RCC 7860 (cell line): ENCODE data around the gene RIPK3.

Source experiments
- DNase-seq: peaks from one replicate; pipeline ENCODE4 v3.0.0-alpha.2; 2015; ENCODE audit warnings: low spot score
- FAIRE-seq: peaks from 2 replicates; lab custom pipeline; 2012; peaks lifted over from hg19 to GRCh38; lab: Jason Lieb, UNC

Gene RIPK3

GRCh38 chr14:24325041-24325530 lies 14.7 kb downstream of the RIPK3 start:
- no peak for FAIRE-seq

DNA sequence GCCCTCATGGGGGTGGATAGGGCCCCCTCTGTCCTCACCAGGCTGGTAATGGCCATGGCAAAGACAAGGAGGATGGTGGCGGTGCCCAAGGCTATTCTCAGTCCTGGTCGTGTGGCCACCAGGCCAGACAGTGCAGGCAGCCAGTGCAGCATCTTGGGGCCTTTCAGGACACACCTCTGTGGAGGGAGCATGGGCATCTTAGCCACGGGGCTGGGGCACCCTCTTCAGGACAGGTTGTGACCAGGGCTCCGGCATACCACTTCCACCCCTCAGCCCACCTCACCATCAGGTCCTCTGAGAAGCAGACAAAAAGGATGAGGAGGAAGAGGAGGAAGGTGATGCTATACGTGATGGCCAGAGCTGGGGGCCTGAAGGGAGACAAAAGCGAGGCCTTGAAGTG lies 15.8 kb downstream of the RIPK3 start:
- no peak for FAIRE-seq
- DNase-seq = no peak

More at GRCh38 chr14:24325041-24325530, 14.7 kb downstream of the RIPK3 start:
- no peak for DNase-seq

DNA sequence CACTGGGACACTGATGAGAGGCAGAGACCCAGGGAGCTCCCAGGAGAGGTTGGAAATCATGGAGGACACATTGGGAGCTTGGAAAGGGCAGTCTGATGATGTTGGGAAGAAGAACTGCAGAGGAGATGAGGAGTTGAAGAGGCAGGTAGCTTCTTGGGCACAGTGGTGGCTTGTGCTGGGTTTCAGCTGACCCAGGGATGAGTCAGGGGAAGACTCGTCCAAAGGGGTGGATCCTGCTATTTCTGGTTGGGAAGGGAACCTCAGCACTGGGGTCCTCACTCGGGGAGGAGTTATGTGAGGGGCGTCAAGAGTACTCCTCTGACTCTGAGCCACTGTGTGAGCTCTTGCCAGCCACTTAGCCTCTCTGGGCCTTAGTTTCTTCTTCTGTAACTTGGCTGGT lies 16.4 kb downstream of the RIPK3 start:
- DNase-seq (no peak), FAIRE-seq (no peak)

- no peak for FAIRE-seq
- no peak for DNase-seq
Observed at GRCh38 chr14:24322672-24323071, 17.1 kb downstream of the RIPK3 start.

GRCh38 chr14:24321212-24321975 lies 18.4 kb downstream of the RIPK3 start:
- DNase-seq = no peak

DNA sequence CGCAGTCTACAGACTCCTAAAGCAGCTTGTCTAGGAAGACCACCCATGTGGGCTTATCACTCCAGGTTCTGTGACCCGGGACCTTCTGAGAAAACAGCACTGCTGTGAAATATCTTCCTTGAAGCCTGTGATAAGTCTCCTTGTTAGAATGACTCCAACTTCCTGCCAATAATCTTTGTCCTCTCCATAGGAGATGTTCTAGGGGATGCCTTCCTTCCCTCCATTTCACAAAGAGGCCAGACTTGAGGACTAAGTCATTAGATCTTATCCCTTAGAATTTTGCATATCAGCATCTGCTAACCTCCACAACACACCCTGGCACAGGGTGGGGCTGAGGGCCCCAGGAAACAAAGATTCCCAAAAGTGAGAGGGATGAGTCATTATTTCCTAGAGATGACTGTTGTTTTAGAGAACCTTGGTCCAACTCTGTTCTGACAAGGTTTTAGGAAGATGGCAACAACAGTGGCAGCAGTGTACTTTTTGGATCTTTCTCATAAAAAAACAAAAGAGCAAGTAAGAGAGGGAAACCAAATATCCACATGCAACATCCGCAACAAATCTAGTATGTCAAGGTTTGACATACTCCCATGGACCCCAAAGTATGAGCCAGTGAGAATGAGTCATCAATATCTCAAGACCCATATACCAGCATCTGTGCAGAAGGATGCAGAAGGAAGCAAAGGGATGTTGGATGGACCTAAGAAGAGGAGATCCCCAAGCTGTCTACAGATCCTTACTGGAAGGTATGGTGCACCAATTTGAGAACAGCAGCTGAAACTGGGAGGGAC lies 22.5 kb downstream of the RIPK3 start:
- FAIRE-seq (no peak), DNase-seq (no peak)

More at GRCh38 chr14:24321212-24321975, 18.4 kb downstream of the RIPK3 start:
- FAIRE-seq = no peak

DNA sequence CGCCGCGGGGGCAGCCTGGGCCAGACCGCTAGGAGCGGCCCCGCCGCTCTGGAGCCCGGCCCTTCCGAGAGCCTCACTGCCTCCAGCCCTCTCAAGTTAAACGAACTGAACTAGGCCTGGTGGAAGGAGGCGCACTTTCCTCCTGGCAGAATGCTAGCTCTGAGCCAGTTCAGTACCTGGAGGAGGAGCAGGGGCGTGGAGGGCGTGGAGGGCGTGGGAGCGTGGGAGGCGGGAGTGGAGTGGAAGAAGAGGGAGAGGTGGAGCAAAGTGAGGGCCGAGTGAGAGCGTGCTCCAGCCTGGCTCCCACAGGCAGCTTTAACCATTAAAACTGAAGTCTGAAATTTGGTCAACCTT lies 23.2 kb downstream of the RIPK3 start:
- FAIRE-seq = no peak
- no peak for DNase-seq

GRCh38 chr14:24315807-24316596 lies 23.8 kb downstream of the RIPK3 start:
- FAIRE-seq (no peak), DNase-seq (no peak)

GRCh38 chr14:24315243-24315806 lies 24.5 kb downstream of the RIPK3 start:
- FAIRE-seq (no peak), DNase-seq (no peak)

DNA sequence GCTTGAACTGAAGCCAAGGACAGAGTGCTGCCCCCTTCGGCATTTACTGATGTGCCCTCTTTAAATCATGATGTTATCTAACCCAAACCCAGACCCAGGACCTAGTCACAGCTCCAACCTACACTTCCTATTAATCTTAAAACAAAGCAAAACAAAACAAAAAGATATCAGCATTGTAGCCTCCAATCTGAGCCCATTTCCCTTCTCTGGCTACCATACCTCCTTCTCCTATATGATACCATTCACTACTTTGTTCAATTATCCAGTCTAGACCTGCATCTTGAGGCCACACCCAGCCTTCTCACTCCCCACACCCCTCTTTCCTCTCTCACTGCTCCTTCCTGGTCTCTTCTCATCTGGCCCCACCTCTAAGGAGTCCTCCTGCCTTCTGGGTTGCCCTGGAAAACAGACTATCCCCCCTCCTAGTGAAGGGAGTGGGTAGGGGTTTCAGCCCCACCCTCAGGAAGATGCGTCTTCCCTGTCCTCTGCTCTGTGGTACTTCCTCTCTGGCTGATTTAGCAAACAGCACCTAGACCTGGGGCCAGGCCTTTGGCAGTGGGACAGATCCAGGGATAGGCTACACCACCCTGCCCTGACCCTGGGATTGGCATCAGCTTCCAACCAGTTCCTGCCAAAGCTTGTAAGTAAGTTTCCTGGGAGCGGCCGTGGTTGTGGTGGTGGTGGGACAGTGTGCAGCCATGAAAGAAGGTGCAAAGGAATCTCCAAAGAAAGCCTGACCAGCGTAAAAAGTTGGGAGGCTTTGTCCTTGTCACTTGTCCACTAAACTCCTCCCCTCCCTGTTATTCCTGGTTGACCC lies 25.2 kb downstream of the RIPK3 start:
- FAIRE-seq = no peak
- DNase-seq = no peak

DNA sequence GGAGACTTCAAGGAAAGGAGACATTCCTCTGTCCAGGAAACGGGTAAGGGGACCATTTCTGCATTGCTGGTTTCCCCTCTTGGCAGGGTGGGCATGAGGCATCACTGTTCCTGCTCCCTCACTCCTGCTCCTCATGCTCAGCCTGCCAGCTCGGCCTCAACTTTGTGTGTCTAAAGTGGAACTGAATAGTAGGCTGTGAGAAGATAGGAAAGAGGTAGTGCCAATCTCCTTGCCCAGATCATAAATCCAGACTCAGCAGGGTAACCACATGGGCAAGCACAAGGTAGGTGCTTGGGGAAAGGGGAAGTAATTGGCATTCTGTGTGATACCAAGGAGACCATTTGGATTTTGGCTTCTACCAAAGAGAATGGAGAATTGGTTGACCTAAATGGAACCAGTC lies 25.9 kb downstream of the RIPK3 start:
- no peak for FAIRE-seq
- DNase-seq = no peak

GRCh38 chr14:24312736-24313507 lies 26.9 kb downstream of the RIPK3 start:
- DNase-seq = peak; percentile 6
- FAIRE-seq = no peak

DNA sequence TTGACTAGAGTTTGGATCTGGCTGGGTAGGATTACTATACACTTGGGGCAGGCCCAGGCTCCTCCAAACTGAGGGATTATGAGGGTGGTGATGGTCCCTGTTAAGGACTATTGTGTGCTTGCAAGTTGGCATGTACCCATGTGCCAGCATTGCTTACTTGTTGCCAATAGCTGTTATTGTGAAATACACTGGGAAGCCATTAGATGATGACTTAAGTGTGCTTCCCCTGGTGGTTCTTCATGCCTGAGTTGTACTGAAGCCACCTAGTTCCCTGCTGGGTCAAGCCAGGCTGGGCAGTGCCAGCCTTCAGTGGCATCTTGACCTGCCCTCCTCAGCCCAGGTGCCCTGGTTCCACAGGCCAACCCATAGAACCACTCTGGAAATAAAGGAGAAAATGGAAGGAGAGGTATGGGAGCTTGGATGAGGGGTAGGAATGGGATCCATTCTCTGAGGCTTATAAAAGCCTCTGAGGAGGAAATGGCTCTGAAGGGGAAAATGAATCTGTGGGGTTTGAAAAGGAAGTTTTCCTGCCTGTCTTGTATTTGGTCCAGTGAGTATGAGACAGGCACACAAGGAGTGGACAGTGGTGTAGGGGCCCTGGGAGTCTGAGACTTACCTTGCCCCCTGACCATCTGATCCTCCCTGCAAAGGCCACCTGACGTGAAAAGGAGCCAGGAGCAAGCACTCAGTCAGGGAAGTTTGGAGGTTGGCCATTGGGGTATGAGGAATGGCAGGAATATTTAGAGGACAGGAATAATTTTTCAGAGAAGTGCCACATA lies 27.8 kb downstream of the RIPK3 start:
- no peak for FAIRE-seq

DNA sequence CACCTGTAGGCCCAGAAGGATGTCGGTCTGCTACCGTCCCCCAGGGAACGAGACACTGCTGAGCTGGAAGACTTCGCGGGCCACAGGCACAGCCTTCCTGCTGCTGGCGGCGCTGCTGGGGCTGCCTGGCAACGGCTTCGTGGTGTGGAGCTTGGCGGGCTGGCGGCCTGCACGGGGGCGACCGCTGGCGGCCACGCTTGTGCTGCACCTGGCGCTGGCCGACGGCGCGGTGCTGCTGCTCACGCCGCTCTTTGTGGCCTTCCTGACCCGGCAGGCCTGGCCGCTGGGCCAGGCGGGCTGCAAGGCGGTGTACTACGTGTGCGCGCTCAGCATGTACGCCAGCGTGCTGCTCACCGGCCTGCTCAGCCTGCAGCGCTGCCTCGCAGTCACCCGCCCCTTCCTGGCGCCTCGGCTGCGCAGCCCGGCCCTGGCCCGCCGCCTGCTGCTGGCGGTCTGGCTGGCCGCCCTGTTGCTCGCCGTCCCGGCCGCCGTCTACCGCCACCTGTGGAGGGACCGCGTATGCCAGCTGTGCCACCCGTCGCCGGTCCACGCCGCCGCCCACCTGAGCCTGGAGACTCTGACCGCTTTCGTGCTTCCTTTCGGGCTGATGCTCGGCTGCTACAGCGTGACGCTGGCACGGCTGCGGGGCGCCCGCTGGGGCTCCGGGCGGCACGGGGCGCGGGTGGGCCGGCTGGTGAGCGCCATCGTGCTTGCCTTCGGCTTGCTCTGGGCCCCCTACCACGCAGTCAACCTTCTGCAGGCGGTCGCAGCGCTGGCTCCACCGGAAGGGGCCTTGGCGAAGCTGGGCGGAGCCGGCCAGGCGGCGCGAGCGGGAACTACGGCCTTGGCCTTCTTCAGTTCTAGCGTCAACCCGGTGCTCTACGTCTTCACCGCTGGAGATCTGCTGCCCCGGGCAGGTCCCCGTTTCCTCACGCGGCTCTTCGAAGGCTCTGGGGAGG lies 28.9 kb downstream of the RIPK3 start, which contains the start of gene LTB4R:
TSS of gene LTB4R (plus strand) at position 857 of the 959 bp plus-strand sequence. CDS start 4,150 bp downstream, outside the sequence.
- DNase-seq (no peak), FAIRE-seq (no peak)

More for the DNA sequence above, 27.8 kb downstream of the RIPK3 start:
- no peak for DNase-seq

- DNase-seq (no peak), FAIRE-seq (no peak)
Observed at GRCh38 chr14:24310265-24310645, 29.5 kb downstream of the RIPK3 start.

DNA sequence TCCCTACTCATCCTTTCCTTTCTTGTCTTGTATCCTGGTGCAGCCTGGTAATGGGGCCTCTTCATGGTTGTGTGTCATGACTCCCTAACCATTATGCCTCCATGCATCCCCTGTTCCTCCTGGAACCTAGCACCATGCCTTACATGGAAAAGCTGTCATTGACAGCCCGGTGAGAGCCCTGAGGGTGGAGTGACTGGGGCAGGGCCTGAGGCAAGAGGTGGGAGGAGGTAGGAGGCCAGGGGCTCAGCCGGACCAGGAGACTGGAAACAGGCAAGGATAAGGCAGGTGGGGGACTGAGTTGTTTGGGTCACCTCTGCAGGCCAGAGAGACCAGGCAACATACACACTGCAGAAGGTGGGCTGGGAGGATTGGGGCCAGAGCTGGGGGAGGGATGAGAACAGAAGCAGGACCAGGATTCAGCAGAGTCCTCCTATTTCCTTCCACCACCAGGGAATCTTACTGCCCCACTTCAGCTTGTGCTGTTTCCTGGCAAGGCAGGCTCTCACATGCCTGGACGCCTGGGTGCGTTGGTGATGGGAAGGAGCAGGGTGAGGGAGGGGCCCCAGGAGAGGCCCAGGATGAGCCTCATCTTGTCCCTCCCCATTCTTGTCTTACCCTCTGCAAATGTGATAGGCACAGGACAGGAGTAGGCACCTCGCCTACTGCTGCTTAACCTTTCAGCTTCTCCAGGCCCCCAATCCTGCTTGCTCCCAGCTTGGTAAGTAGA lies 30.1 kb downstream of the RIPK3 start, which contains the start of gene LTB4R2:
TSS of gene LTB4R2 (plus strand) at position 603 of the 727 bp plus-strand sequence. CDS start 525 bp downstream, outside the sequence.
- no peak for DNase-seq
- FAIRE-seq = no peak
